ENCODE measurements around the gene RITA1.

RITA1 gene

DNA sequence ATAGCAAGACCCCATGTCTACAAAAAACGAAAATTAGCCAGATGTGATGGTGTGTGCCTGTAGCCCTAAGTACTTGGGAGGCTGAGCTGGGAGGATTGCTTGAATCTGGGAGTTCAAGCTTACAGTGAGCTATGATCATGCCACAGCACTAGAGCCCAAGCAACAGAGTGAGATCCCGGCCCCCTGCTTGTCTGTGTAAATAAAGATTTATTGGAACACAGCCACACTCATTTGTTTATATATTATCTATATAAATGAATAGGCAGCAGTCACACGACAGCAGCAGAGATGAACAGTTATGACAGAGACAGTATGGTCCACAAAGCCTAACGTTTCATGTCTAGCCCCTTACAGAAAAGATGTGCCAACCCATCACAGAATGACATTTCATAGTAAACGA is 15.1 kb upstream of the RITA1 start:
- Histone ChIP-seq H3K4me3 (ENCODE audit: severe bottlenecking) (no peak overlapping the region), H3K4me1 (ENCODE audit: insufficient read depth, poor library complexity, severe bottlenecking) (no peaks in the 10 kb centered on the region), H3K9me3 (ENCODE audit: severe bottlenecking) (no peaks in the 10 kb centered on the region), H3K27me3 (ENCODE audit: insufficient read depth, poor library complexity, severe bottlenecking) (no peaks in the 10 kb centered on the region), H3K27ac (ENCODE audit: poor library complexity, severe bottlenecking) (no peak overlapping the region), H3K36me3 (ENCODE audit: low read depth) (peaks cover 85% of the 10 kb centered on the region)
- ATAC-seq (ENCODE audit: low read depth) (no peak), DNase-seq (ENCODE audit: low spot score) (no peak)
- TF ChIP-seq CTCF (IDR thresholded peaks at IDR 0.05; ENCODE audit: poor library complexity, severe bottlenecking) = no peak

DNA sequence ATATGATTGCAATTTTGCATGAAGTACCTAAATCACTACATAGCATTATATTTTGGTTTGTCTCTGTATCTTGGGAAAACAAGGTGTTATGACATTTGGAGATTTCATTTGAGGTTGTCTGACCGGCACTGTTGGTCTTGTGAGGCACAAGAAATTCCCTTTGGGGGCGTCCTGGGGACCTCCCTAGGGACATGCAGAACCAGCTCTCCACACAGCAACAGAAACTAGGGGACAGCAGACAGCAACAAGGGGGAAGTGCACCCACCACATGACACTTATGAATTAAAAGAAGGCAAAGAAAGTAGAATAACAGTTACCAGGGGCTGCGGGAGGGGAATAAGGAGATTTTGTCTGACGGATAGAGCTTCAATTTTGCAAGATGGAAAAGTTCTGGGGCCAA is 14.6 kb upstream of the RITA1 start:
- no peaks in the 10 kb centered on the region for H3K4me1 ChIP-seq (ENCODE audit: insufficient read depth, poor library complexity, severe bottlenecking)
- DNase-seq (ENCODE audit: low spot score) (no peak), ATAC-seq (ENCODE audit: low read depth) (no peak)
- H3K27me3 ChIP-seq (ENCODE audit: insufficient read depth, poor library complexity, severe bottlenecking) = no peaks in the 10 kb centered on the region
- no peaks in the 10 kb centered on the region for H3K9me3 ChIP-seq (ENCODE audit: severe bottlenecking)
- H3K27ac ChIP-seq (ENCODE audit: poor library complexity, severe bottlenecking) = no peak overlapping the region
- no peak overlapping the region for H3K4me3 ChIP-seq (ENCODE audit: severe bottlenecking)
- peaks cover 81% of the 10 kb centered on the region for H3K36me3 ChIP-seq (ENCODE audit: low read depth)
- no peak for TF ChIP-seq CTCF (IDR thresholded peaks at IDR 0.05; ENCODE audit: poor library complexity, severe bottlenecking)

DNA sequence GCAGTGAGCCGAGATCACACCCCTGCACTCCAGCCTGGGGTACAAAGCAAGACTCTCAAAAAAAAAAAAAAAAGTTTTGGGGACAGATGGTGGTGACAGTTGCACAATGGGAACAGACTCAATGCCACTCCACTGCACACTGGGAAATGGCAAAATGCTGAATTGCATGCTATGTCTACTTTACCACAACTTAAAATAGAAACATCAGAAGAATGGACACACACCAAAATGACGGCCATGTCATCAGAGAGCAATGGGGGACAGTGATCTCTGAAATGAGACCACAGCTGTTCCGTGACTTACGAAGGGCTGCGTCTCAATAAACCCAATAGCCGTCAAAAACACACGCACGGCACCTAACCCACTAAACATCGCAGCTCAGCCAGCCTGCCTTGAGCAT is 14.0 kb upstream of the RITA1 start:
- no peaks in the 10 kb centered on the region for H3K27me3 ChIP-seq (ENCODE audit: insufficient read depth, poor library complexity, severe bottlenecking)
- no peaks in the 10 kb centered on the region for H3K9me3 ChIP-seq (ENCODE audit: severe bottlenecking)
- no peak overlapping the region for H3K27ac ChIP-seq (ENCODE audit: poor library complexity, severe bottlenecking)
- no peak overlapping the region for H3K4me3 ChIP-seq (ENCODE audit: severe bottlenecking)
- ATAC-seq (ENCODE audit: low read depth) (no peak), DNase-seq (ENCODE audit: low spot score) (no peak)
- no peaks in the 10 kb centered on the region for H3K4me1 ChIP-seq (ENCODE audit: insufficient read depth, poor library complexity, severe bottlenecking)
- peaks cover 83% of the 10 kb centered on the region for H3K36me3 ChIP-seq (ENCODE audit: low read depth)
- no peak for TF ChIP-seq CTCF (IDR thresholded peaks at IDR 0.05; ENCODE audit: poor library complexity, severe bottlenecking)

- H3K27ac ChIP-seq (ENCODE audit: poor library complexity, severe bottlenecking) = no peak overlapping the region
- peaks cover 83% of the 10 kb centered on the region for H3K36me3 ChIP-seq (ENCODE audit: low read depth)
- H3K27me3 ChIP-seq (ENCODE audit: insufficient read depth, poor library complexity, severe bottlenecking) = no peaks in the 10 kb centered on the region
- H3K9me3 ChIP-seq (ENCODE audit: severe bottlenecking) = no peaks in the 10 kb centered on the region
- no peak overlapping the region for H3K4me3 ChIP-seq (ENCODE audit: severe bottlenecking)
- H3K4me1 ChIP-seq (ENCODE audit: insufficient read depth, poor library complexity, severe bottlenecking) = no peaks in the 10 kb centered on the region
- TF ChIP-seq CTCF (IDR thresholded peaks at IDR 0.05; ENCODE audit: poor library complexity, severe bottlenecking) = no peak
- no peak for ATAC-seq (ENCODE audit: low read depth)
- DNase-seq (ENCODE audit: low spot score) = no peak
Measured at GRCh38 chr12:113172185-113172584, 13.3 kb upstream of the RITA1 start.

- ATAC-seq (ENCODE audit: low read depth) = no peak
- no peak for TF ChIP-seq CTCF (IDR thresholded peaks at IDR 0.05; ENCODE audit: poor library complexity, severe bottlenecking)
- no peak overlapping the region for H3K27ac ChIP-seq (ENCODE audit: poor library complexity, severe bottlenecking)
Measured at GRCh38 chr12:113173081-113173698, 12.3 kb upstream of the RITA1 start.

More at GRCh38 chr12:113173081-113173698, 12.3 kb upstream of the RITA1 start:
- peaks cover 88% of the 10 kb centered on the region for H3K36me3 ChIP-seq (ENCODE audit: low read depth)
- no peaks in the 10 kb centered on the region for H3K4me1 ChIP-seq (ENCODE audit: insufficient read depth, poor library complexity, severe bottlenecking)
- H3K9me3 ChIP-seq (ENCODE audit: severe bottlenecking) = no peaks in the 10 kb centered on the region
- H3K27me3 ChIP-seq (ENCODE audit: insufficient read depth, poor library complexity, severe bottlenecking) = no peaks in the 10 kb centered on the region
- DNase-seq (ENCODE audit: low spot score) = no peak
- H3K4me3 ChIP-seq (ENCODE audit: severe bottlenecking) = no peak overlapping the region
